ENCODE data around the gene DMBT1.
"Not testable (repeated sequence)": the region's sequence is repeated elsewhere in the genome, so short reads cannot be mapped to it uniquely, and the experiment has no call there.

The DMBT1 gene

DNA sequence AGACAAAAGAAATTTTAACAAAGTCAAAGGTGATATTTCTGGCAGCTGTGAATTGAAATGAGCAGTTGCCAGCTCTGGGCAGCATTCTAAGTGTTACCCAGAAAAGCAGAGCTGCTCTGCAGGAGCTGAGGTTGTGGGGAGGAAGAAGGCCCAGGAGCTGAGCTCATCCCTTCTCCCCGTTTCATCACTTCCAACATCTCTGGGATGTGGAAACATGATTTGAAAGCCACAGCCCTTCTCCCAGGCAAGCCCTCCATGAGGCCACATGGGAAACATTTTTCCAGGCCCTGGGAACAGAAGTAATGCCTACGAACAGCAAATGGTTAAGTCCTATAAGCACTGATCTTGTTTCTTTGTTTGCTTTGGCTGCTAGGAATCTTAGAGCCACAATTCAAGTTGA, 10.9 kb upstream of the DMBT1 start:
- no peak for DNase-seq

DNA sequence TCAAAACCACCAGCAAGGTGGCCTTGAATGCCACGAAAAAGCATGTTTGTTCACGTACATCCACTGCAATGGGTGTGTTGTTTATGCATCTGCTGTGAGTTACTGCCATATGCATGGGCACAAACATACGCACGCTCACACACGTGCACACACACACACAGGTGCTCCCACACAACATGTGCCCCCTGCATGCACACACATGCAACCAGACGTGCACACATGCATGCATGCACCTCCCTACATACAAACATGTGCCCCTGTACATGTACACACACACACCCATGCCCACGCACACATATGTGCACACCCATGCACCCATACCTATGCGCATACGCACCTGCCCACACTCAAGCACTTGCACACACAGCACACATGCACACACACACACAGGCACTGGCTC, 10.1 kb upstream of the DMBT1 start:
- no peak for DNase-seq

DNA sequence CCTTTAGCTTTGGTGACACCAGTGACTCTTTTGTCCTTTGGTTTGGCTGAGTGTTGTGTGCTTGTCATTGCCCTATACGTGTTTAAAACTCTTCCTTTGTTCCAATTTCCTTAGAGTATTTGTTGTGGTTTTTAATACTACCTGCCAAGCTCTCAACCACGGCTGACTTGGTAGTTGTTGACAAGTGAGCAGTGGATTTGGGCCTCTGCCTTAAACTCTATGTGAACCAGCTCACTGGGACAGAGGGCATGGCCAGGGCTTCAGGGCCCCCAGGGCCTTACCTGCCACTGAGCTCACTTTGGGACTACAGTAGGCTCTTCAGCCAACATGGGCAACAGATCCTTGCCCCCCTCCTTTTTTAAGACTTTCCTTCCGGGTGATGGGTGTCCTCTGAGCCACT, 9.6 kb upstream of the DMBT1 start:
- no peak for DNase-seq

DNA sequence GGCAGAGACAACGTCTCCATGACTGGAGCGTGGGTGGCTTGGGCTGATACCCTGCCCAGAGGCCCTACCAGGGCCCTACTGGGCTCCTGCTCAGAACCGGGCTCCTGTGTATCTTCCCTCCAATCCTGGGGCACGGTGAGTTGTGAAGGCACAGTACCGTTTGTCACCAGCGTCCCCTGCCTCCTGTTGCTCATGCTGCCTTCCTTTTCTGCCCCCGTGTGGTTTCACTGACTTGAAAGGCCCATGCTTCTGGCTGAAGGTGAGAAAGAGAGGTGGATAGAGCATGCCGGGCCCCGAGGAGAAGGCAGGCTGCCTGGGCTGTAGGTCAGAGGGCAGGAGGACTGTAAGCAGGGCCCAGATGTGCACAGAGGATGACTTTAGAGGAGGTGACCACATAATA, 9.1 kb upstream of the DMBT1 start:
- DNase-seq: no peak

DNA sequence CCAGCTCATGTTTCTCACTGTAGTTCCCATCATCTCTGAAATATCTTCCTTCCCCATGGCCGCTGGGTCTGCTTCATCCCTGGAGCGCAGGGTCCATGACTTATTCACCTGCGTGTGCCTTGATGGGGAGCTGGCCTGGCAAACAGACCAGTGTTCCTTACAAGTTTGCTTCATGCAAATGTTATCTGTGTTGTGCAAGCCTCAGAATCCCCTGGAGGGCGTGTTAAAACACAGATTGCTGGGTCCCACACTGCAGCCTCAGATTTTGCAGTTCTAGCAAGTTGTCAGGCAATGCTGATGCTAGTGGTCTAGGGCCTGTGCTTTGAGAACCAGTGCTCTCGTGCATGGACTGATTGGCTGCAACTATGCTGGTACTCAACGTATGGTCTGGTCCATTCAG, 7.2 kb upstream of the DMBT1 start:
- DNase-seq: no peak

DNA sequence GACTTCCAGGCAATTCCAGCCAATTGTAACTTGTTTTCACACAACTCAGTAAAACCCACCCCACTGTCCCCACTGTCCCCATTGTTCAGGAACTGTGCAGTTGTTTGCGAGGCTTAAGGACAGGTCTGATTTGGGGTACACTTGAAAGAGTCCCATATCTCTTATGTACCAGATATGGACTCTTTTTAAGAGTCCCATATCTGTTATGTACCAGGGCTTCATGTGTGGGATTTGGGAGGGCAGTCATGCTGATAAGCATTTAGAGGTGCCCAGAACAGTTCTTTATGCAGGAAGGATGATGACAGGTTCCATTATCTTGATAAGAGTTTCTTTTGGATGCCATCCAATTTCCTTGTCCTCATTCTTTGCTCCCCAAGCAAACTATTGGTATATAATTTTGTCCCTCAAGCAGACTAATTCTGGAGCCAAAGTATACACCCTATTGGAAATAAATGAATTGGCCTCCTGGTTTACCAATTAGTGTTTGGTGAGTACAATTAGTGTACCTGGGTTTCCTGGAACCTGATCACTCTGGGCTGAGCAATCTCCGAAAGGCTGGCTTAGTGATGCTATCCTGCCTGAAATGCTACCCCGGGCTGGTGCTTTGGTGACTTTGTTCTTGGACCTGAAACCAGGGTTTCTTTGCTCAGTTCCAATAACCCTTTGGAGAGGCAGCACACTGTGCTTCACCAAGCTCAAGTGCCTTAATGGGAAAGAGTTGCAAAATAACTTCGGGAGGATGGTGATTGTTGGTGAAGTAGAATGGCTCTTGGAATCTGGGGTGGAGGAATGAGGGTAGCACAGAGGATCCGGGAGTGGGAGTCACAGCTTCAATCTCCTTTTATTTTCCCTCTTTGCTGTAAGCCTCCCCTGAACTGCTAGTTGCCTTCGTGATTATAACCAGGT, 6.2 kb upstream of the DMBT1 start:
- peak; percentile 5 for DNase-seq

DNA sequence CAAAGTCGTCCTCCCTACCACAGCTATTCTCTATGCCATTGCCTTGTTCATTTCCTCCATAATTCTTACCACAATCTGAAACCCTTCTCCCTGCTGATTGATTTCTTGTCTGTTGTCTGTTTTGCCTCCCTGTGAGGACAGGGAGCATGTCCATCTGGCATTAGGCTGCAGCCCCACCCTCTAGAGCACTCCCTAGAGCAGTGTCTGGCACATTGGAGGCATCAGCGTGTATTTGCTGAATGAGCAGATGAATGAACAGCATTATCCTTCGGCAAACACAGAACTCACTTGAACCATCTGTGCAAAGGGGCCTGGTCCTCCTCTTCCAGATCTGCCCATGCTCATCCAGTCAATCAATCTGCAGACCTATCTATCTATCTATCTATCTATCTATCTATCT, 5.1 kb upstream of the DMBT1 start:
- peak; percentile 28 for DNase-seq

DNA sequence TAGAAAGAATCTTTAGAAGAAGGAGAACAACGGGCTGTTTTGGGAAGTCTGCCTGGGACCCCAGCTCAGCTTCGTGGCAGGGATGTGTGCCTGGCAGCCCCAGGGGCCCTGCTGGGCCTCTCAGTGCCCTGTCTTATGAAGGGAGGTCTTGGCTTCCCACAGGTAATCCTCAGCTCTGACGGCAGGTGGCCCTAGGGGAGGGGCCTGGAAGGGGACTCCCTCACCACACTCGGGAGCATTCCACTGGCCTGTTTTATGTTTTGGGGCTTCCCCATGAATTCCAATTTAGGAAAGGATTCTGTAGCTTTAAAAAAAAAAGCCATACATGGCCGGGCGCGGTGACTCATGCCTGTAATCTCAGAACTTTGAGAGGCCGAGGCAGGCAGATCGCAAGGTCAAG, 3.0 kb upstream of the DMBT1 start:
- peak; percentile 19 for DNase-seq

DNA sequence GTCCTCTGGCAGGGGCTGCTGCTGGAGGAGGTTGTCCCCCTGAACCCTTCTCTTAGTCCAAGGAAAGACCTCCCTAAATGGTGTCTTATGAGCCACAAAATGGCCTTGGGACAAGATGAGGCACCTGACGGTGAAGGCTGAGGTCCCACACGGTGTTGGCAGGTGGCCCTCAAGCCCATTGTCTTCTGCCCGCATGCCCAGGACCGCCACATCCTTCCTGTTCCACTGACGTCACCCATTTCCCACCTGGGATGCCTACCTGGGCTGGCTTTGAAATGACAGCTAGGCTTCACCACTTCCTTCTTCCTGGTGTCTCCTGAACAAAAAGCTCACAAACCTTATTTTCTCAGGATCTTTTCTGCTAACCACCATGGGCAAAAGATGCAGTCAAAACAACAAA, 2.1 kb upstream of the DMBT1 start:
- DNase-seq: peak; percentile 22

DNA sequence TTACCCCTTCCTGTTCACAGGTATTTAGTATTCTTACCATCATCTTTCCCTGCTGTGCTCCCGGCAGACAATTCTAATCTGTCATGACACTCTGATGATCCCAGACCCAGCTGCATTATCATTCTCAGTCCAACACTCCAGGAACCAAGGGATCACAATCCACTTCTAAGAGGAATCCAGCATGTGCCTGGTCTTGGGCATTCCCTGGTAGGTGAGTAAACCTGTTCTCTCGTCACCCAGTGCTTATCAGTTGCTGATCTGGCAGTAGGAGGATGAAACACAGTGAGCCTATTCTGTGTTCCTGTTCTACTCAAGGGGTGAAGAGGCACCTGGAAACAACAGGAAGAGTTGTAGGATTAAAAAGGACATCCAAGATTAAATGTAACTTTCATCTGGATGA, 1.3 kb upstream of the DMBT1 start:
- no peak for DNase-seq

DNA sequence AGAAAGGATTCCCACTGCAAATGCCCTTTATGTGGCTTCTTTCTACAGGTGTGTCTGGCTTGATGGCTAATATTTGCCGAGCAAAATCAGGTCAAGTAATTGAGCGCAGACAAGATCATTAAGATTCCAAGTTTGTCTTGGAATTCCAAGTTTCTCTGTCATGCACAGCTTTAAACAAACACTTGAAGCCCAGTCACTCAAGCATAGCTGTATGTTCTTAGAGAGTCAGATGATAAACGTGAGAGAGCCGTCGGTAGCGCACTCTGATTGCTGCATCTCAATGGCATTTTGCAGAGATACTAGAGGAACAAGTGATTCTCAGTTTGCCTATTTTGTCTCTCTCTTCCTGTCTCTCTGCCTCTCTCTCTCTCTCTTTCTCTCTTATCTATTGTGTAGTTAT, 658 bp downstream of the DMBT1 start:
- DNase-seq: no peak

DNA sequence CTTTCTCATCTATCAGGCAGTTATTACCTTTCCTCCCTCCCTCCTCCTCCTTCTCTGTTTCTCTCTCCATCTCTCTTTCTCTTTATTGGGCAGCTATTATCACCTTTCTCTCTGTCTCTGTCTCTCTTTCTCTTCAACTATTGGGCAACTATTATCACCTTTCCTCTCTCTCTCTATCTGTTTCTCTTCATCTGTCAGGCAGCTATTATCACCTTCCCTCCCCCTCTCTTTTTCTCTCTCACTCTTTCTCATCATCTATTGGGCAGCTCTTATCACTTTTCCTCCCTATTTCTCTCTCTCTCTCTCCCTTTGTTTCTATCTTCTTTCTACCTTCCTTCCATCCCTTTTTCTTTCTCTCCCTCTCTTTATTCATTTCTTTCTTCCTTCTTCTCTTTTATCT, 1.2 kb downstream of the DMBT1 start:
- DNase-seq: no peak

DNA sequence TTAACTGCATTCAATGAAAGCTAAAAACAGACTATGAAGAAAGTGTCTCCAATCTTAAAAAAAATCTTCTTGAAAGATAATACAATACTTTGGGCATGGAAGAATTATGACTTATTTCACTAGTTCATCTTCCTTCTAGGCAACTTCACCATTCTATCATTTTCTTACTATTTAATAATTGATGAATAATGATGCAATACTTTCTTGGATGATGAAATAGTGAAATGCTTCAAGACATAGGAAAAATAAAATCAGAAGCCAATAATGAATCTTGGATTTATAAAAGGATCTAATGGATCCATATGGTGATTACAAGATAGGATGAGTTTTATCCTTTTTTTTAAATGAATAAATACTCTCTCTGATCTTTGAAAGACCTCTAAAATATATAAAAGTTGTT, 4.4 kb downstream of the DMBT1 start:
- DNase-seq: no peak

DNA sequence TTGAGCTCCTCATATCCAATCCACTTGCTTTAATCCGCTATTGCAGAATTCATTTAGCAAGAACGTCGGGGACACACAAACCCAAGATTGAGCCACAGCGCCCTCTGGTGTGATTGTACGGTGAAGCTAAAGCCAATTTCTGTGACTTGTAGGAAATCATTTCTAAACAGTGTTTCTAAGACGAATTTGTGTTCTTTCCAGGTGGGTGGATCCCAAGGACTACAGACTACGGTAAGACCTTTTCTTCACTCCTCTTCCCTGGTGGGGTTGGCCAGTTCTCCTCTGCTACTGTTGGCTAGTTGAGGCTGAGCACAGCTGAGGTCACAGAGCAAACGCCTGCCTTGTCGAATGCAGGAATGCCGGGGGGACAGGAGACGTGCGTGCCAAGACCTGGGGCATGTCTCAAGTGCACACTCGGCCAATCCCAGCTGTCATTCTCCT, 5.2 kb downstream of the DMBT1 start:
- DNase-seq: peak; percentile 60

DNA sequence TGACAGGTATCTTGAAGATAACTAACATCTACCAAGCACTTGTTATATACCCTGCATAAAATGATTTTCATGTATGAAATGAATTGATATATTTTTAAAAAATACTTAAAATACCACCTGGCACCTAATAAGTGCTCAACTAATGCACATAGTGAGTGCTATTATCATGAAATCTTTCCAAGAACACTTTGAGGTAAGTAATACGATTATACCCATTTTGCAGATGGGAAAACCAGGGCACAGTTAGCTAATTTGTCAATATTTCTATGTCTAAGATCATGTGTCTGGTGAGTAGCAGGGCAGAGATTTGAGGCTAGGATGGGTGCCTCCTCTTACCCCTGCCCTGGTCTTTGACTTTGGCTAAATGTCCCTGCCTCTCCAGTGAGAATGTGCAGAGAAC, 6.1 kb downstream of the DMBT1 start:
- no peak for DNase-seq

DNA sequence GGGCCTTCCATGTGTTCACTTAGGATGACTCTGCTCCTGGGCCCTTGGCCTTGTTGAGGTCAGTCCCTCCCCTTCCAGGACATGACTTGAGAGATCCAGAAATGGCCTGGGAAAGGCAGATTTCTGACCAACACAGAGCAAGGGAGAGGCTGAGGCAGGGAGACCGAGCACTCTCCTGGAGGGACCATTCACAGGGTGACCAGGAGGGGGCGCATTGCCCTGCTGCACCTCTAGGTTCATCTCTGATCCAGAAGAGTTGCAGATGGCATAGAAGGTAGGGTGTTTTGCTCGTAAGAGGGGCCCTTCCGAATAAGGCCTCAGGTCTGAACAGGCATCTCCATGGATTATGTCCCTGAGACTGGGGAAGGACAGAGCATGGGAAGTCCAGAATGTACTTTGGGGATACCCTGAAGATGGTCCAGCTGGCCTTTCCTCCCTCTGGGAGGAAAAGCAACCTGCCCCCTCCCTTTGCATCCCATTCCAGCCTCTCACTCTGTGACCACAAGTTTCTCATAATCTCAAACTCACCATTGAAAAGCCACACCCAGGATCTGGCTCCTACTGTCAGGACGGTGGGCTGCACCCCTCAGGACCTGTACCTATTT, 6.6 kb downstream of the DMBT1 start:
- DNase-seq: no peak

DNA sequence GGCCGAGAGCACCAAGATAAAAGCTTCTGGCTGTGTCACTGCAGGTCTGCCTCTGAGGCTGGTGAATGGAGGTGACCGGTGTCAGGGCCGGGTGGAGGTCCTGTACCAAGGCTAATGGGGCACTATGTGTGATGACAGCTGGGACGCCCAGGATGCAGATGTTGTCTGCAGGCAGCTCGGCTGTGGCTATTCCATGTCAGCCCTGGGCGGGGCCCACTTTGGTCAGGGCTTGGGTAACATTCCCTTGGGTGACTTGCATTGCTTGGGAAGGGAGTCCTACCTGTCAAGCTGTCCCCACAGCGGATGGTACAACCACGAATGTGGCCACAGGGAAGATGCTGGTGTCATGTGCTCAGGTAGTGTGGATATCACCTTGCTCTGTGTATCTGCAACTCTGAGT, 8.0 kb downstream of the DMBT1 start:
- no peak for DNase-seq

DNA sequence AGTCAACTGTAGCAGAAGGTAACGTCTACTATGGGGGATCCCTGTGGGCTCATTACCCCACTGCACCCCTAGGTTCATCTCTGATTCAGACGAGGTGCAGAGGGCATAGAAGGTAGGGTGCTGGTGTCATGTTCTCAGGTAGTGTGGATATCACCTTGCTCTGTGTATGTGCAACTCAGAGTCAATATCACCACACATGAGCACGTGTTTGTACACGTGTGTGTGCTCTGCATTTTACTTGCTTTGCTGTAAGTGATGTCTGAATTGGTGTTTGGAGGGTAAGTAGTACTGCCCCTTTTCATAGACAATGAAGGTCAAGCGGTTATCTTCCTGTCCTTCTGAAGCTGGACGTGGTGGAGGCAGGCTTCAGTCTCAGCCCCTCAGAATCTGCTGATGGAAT, 10.4 kb downstream of the DMBT1 start:
- no peak for DNase-seq

DNA sequence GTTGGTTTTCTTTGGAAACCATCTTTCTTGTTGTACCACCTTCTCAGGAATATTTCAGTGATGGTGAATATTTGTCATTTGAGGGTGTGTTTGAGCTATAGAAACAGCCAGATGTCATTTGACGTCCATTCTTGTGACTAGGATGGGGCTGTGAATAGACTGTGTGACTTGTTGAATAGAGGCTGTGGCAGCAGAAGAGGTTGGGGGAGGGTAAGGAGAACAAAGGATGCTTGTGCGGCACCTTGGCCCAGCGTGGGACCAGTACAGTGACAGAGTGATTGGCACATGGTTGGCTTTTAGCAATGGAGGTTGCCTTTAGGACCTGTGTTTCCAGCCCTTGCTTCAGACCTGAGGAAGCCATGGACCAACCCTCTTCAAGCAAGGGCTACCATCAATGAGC, 11.3 kb downstream of the DMBT1 start:
- DNase-seq: no peak

DNA sequence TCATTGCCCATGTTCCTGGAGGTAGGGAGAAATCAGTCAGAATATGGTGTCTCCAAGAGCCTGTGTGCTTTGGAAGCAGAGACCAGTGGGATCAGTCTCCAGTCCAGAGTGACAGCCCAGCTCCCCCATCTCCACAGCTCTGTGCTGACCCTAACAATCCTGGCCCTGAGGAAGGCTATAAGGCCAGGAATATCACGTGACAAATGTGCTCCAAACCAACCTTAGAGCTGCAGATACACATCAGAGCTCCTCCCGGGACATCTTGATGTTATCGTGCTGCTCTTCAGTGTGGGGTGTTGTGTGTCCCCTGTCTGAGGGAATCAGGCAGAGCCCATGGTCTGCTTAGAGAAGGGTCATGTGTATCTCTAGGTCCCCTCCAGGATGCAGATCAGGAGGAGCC, 15.2 kb downstream of the DMBT1 start:
- no peak for DNase-seq

DNA sequence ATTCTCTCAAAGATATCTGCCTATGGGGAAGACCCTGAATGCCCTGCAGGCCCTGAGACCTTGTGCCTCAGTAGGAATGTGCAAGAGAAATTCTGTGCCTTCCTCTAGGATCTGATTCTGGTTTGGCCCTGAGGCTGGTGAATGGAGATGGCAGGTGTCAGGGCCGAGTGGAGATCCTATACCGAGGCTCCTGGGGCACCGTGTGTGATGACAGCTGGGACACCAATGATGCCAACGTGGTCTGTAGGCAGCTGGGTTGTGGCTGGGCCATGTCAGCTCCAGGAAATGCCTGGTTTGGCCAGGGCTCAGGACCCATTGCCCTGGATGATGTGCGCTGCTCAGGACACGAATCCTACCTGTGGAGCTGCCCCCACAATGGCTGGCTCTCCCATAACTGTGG, 15.7 kb downstream of the DMBT1 start:
- DNase-seq: no peak

DNA sequence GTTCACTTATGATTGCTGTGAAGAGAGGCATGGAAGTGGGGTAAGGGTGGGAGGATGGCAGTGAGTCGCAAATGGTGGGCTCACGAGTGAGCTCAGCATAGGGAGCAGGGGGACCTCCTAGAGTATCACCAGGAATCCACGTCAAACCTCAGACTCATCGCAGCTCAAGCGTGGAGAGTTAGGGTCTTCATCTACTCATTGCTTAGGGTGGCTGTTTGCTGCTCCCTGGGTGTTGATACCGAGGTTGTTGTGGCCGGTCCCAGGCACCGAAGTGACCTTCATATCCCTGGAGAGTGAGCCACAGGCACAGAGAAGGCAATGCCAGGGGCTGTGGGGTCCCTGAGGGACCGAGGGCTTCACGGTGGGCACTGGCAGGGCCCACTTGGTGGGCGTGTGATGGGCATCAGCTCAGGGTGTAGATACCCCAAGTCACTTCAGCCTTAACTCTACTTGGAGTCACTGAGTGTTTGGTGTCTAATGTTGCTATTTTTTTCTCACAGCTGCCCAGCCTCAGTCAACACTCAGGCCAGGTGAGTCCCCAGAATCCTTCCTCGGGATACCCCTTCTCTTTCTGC, 16.8 kb downstream of the DMBT1 start:
- DNase-seq: no peak

DNA sequence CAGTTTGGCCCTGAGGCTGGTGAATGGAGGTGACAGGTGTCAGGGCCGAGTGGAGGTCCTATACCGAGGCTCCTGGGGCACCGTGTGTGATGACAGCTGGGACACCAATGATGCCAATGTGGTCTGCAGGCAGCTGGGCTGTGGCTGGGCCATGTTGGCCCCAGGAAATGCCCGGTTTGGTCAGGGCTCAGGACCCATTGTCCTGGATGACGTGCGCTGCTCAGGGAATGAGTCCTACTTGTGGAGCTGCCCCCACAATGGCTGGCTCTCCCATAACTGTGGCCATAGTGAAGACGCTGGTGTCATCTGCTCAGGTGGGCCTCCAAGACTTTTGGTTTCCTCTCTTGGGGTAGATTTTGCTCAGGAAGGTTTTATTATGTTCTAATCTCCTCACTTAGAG, 25.5 kb downstream of the DMBT1 start:
- not testable (repeated sequence) for DNase-seq

DNA sequence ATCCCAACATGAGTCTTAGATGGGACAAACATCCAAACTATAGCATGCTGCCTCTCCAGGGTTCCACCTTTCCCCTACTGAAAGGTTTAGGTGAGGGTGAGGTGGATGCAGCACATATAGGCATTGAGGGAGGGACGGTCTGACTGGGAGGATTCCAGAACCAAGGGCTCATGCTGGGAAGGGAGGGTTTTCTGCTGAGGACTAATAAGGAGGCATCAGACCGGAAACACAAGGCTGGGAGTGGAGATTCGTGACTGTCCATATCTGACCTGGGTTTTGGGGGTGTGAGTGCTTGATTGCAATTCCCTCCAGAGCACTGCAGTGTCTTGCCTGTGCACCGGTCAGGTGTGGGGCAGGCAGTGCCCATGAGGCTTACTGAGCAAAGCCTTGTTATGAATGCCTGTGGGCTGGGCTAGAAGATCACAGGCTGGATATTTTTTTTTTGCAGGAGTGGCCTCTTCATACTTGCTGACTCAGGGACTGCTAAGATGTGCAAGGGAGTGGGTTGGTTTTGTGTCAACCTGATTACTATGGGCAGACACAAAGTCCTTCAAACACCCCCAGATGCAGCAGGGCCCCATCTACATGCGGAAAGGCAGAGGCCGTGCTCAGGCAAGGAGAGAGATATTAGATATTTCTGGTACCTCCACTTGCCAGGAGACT, 26.7 kb downstream of the DMBT1 start:
- no peak for DNase-seq

All from NCI-H146 (cell line).